Ovary (tissue), 9 donors: ENCODE results near the gene MAPKAP1. TPM values are rescaled to one million over a fixed set of nuclear protein-coding genes. Genes with fewer than 3 reads are reported as not detected.

Experiments used
- DNase-seq, 5 donors: peaks; one replicate each; pipeline ENCODE4 v3.0.0-alpha.2; 2019 to 2020
- H3K27ac ChIP-seq, 2 donors: fragments of 200-600 bp; one replicate each; pipeline versions ENCODE4 v1.5.1 to v1.8.0; 2019 to 2022
- H3K27me3 ChIP-seq: fragments of 200-600 bp; one replicate; pipeline ENCODE4 v1.8.0; 2022
- H3K36me3 ChIP-seq: fragments of 200-600 bp; sonication (generic); one replicate; pipeline ENCODE4 v1.5.1; 2019
- H3K4me1 ChIP-seq: one replicate; pipeline ENCODE4 v1.8.1; 2013; ENCODE audit warnings: mild to moderate bottlenecking, moderate library complexity; ENCODE audit not compliant: insufficient read depth
- H3K4me3 ChIP-seq: fragments of 200-600 bp; sonication (generic); one replicate; pipeline ENCODE4 v1.5.1; 2017
- H3K9me3 ChIP-seq, 2 donors: fragments of 200-600 bp in 1 of 2; sonication (generic) in 1 of 2; one replicate each; pipeline versions ENCODE4 v1.5.1 to v1.8.1; 2013 to 2019; ENCODE audit warnings: mild to moderate bottlenecking in 1 of 2, moderate library complexity in 1 of 2
- CTCF ChIP-seq, 3 donors: fragments of 450-650 bp in 2 of 3; fragments of 200-600 bp in 1 of 3; IDR thresholded peaks; one replicate each; pipeline versions ENCODE4 v1.5.1 to v1.8.0; 2016 to 2022; ENCODE audit warnings: antibody characterized with exemption in 3 of 3, mild to moderate bottlenecking in 1 of 3
- EP300 ChIP-seq: sonication (generic); formaldehyde crosslinking; IDR thresholded peaks from one replicate; pipeline ENCODE4 v1.6.1; 2017; ENCODE audit warnings: antibody characterized with exemption
- POLR2A ChIP-seq: fragments of 450-650 bp; IDR thresholded peaks from one replicate; pipeline ENCODE4 v1.6.1; 2017; ENCODE audit warnings: antibody characterized with exemption, mild to moderate bottlenecking, moderate library complexity
- WGBS, 3 donors: extraction: QIAGEN DNeasy Blood & Tissue Kit in 1 of 3; methylation state at CpG; one replicate each; pipeline versions ENCODE4 v1.1.5 to v1.1.7; 2013 to 2017; 5-methylcytosine and 5-hydroxymethylcytosine counted together
- intact Hi-C, 4 donors: fragments of 100-400 bp; cut with DNase I; formaldehyde crosslinking; loops; one replicate each; pipeline versions ENCODE4 v1.11.0 to v1.15.1; 2022 to 2023
- polyA plus RNA-seq, 2 donors: library from polyadenylated mRNA; stranded (reverse); fragments of 200-250 nt in 1 of 2; fragments of 350-450 nt in 1 of 2; fragmentation: Illumina TruSeq in 1 of 2; extraction: RNeasy Lipid Tissue Mini Kit (QIAGEN cat#74804) in 1 of 2; gene quantifications; one replicate each; pipeline ENCODE4 v1.2.3, GENCODE V29; 2013 to 2014
- total RNA-seq, 7 donors: library from RNA; depleted of rRNA in 2 of 7; stranded (reverse); fragments of >200 nt in 2 of 7; fragmentation: NEBNext Ultra II Directional in 3 of 7; extraction: Animal tissue kit (Norgen Biotek cat#: 25700) in 3 of 7; gene quantifications; one replicate each; pipeline versions ENCODE4 v1.1.0 to v1.2.4, GENCODE V29; 2016 to 2023
- donor health status: DM: no; HTN: no; CAD: no; lungs with moderate emphysema.
- donor health status: DM: no; HTN: no; CAD: no.
- donor health status: Bipolar disorder and iron deficiency.
- donor health status: DM: yes; HTN: yes; CAD: no.
- donor health status: DM: no; HTN: no; CAD: no.
- donor health status: DM: yes; HTN: yes; CAD: no.

MAPKAP1 gene
- total and polyA plus RNA-seq, 9 donors, result 43.3 to 86.5 (median 50.2) TPM

GRCh38 chr9:125660557-125660956 is 46.5 kb downstream of the MAPKAP1 start:
- Histone ChIP-seq H3K27ac (no peak overlapping the region), H3K4me1 (no peaks in the 10 kb centered on the region), H3K27me3 (no peaks in the 10 kb centered on the region), H3K9me3 (no peaks in the 10 kb centered on the region), H3K4me3 (no peak overlapping the region), H3K36me3 (no peaks in the 10 kb centered on the region)
- intact Hi-C loops, result no loop called here
- no peak for DNase-seq
- TF ChIP-seq CTCF (IDR thresholded peaks at IDR 0.05), result no peak
- TF ChIP-seq EP300, result no peak
- no peak for TF ChIP-seq POLR2A
- 72 to 91% (median 90%) methylated on average over 6 of the region's 6 CpGs for WGBS, 3 donors

GRCh38 chr9:125659954-125660353 is 47.1 kb downstream of the MAPKAP1 start:
- Histone ChIP-seq H3K9me3 (no peaks in the 10 kb centered on the region), H3K4me1 (no peaks in the 10 kb centered on the region), H3K36me3 (no peaks in the 10 kb centered on the region), H3K27me3 (no peaks in the 10 kb centered on the region), H3K4me3 (no peak overlapping the region), H3K27ac (no peak overlapping the region)
- no peak for DNase-seq
- 67 to 68% (median 67%) methylated on average over 4 of the region's 4 CpGs for WGBS, 3 donors
- intact Hi-C loops, result no loop called here
- TF ChIP-seq POLR2A (no peak), EP300 (no peak), CTCF (IDR thresholded peaks at IDR 0.05) (no peak)

GRCh38 chr9:125659201-125659840 is 47.7 kb downstream of the MAPKAP1 start:
- H3K4me3 ChIP-seq, result no peak overlapping the region
- no peak for TF ChIP-seq EP300
- no peak for TF ChIP-seq CTCF (IDR thresholded peaks at IDR 0.05)
- no peak for TF ChIP-seq POLR2A
- H3K4me1 ChIP-seq, result no peaks in the 10 kb centered on the region
- WGBS, 3 donors, result 75 to 89% (median 77%) methylated on average over 2 of the region's 2 CpGs
- no peak overlapping the region for H3K27ac ChIP-seq
- H3K9me3 ChIP-seq, result no peaks in the 10 kb centered on the region
- H3K36me3 ChIP-seq, result no peaks in the 10 kb centered on the region
- intact Hi-C loops, result no loop called here
- H3K27me3 ChIP-seq, result no peaks in the 10 kb centered on the region
- DNase-seq, result no peak

GRCh38 chr9:125656560-125656959 is 50.4 kb downstream of the MAPKAP1 start:
- Histone ChIP-seq H3K4me1 (no peaks in the 10 kb centered on the region), H3K27ac (no peak overlapping the region), H3K4me3 (no peak overlapping the region), H3K27me3 (no peaks in the 10 kb centered on the region), H3K9me3 (no peaks in the 10 kb centered on the region), H3K36me3 (no peaks in the 10 kb centered on the region)
- DNase-seq, result no peak
- intact Hi-C loops, result no loop called here
- TF ChIP-seq EP300 (no peak), CTCF (IDR thresholded peaks at IDR 0.05) (no peak), POLR2A (no peak)
- WGBS, 3 donors, result 92 to 95% (median 93%) methylated on average over 3 of the region's 3 CpGs
